Activated CD4-positive, CD25-positive, alpha-beta regulatory T cell treated with anti-CD3 and anti-CD28 coated beads, Interleukin-2, amount 50 U/mL, for 16 hours (primary cell): ENCODE results near the gene APOE.

Experiments used
- DNase-seq: peaks from one replicate; pipeline ENCODE4 v3.0.0-alpha.2; 2020; ENCODE audit warnings: low read depth, low spot score

Gene APOE

DNA sequence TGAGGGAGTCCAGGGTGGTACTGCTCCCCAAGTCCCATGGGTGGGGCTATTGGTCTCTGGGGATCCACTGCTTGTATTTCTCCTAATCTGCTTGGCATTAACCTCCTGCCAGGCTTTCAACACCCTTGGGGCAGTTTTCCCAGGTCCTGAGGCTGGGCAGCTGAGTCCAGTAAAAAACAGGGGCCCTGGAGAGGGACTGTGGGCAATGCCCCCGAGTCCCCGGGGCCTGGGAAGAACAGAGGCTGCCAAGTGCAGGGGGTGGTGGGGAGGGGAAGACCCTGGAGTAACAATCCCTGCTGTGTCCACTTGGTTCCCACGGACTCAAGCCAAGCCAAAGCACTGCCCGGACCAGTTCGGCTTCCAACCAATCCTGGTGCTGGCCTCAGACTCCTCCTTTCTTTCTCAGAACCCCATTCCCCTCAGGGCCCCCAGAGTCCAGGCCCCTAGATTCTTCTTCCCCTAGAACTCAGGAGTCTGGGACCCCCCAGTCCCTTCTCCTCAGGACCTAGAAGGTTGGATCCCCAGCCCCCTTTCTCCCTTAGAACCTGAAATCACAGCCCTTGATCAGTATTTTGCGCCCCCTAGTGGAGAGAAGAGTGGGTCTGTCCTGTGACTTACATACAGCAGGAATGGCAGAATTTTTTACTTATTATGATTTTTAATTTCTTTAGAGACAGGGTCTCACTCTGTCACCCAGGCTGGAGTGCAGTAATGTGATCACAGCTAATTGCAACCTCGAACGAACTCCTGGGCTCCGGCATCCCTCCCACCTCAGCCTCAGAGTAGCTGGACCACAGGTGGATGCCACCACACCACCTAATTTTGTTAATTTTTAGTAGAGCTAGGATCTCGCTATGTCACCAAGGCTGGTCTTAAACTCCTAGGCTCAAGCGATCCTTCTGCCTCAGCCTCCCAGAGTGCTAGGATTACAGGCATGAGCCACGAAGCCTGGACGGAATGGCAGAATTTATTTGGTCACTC lies 45.9 kb downstream of the APOE start:
- DNase-seq, result peak; percentile 55

- DNase-seq, result no peak
Measured at GRCh38 chr19:44954278-44954648, 48.7 kb downstream of the APOE start.

DNA sequence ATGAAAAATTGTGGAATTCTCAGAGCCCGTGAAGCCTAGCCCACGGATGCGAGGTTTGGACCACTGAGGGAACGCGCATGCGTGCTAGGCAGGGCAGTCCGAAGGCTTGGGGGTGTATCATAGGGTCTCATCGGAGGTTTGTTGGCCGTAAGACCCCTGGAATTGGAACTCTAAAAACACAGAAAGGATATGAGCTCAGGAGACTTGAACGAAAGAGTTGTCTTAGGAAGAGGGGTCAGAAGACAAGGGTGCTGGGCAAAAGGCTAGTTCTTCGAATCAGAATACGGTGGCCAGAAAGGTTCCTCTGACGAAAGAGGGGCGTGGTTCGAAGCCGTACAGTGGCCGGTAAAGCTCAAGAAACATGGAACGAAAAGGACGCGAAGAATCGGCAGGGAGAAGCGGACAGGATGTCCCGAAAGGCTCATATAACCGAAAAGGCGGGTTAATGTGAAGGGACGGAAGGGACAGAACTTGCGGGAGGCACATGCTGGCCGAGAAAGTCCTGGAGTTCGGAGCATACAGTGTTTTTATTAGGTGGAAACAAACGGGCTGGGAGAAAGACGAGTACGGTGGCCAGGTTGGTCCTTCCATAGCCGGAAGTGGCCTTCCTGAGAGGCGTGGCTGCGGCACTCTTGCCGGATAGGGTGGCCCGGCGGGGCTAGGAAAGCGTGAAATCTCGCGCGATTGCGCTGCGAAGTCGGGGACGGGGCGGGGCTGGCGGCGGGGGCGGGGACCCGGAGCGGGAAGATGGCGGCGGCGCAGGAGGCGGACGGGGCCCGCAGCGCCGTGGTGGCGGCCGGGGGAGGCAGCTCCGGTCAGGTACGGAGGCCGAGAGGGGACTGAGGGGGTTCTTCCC lies 49.3 kb downstream of the APOE start, which contains the start of gene CLPTM1:
TSS of gene CLPTM1 (plus strand) at position 732 of the 856 bp plus-strand sequence. CDS start at position 748, 16 bp downstream.
- DNase-seq, result peak; percentile 93

DNA sequence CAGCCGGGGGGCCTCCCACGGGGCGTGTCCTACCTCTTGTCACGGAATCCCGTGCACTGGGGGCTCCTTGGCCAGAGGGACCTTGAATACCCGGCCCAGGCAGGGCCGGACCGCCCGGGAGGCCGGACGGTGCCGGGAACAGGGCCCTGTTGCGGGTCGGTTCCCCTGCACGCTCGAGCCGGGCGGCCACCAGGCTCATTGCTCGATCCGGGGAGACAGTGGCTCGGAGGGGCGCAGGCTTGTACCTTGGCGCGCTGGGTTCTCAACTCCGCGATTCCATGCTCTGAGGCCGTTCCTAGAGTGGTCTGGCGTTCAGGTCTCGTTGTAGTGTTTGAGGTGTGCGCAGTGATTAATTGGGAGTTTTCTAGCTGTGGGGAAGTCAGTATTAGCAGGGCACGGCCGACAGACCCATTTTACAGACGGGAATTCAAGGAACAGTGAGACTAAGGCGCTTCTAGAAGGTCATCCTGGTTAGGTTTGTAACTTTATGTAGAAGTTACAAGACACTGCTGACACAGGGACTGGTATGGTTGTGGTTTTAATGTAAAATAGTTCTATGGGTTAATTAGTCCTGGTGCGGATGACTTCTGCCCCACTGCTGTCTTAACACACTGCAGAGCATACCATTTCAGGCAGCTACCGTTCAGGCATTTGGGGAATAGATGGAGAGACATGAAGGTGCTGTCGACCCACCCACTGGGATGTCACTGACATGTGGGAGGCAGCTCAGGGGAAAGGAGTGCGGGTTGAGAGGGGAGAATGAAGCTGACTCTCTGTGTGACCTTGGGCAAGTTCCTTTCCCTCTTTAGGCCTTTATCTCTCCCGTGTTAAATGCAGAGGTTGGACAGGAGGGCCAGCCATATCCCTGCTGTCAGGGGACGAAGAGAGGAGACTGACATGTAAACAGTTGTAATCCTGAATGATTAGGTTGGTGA lies 50.2 kb downstream of the APOE start:
- DNase-seq, result no peak

GRCh38 chr19:44957526-44957925 lies 51.9 kb downstream of the APOE start:
- no peak for DNase-seq

DNA sequence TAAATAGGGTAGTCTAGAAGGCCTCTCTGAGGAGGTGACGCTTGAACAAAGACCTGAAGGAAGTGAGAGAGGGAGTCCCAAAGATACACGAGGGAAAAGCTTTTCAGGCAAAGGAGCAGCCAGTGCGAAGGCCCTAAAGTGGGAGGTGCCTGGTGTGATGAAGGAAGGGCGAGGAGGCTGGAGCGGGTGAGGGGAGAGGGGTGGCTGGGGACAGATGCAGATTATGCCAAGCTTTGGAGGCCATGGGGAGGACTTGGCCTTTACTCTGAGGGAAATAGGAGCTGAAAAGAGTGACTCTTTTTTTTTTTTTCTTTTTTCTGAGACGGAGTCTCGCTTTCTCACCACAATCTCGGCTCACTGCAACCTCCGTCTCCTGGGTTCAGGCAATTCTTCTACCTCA lies 52.5 kb downstream of the APOE start:
- no peak for DNase-seq
